GM12878 (cell line): ENCODE measurements around the gene ACOX1. TPM values are rescaled to one million over a fixed set of nuclear protein-coding genes. Genes with fewer than 3 reads are reported as not detected.

Experiments used
- DPF2 ChIP-seq: fragments of 450-650 bp; IDR thresholded peaks from 2 replicates; pipeline ENCODE4 v1.6.1; 2017; ENCODE audit warnings: mild to moderate bottlenecking
- EGR1 ChIP-seq, 2 experiments: IDR thresholded peaks; 1 replicate in 1 of 2; 2 replicates in 1 of 2; pipeline ENCODE4 v1.6.1; 2011 to 2012; ENCODE audit warnings: low read depth in 2 of 2, low read length in 2 of 2, borderline replicate concordance in 1 of 2, mild to moderate bottlenecking in 1 of 2, moderate library complexity in 1 of 2
- IKZF2 ChIP-seq, 2 experiments: fragments of 450-650 bp; IDR thresholded peaks; 2 replicates each; pipeline ENCODE4 v1.6.1; 2017; ENCODE audit warnings: mild to moderate bottlenecking in 2 of 2, moderate library complexity in 2 of 2
- MXI1 ChIP-seq: fragments of 150-350 bp; IDR thresholded peaks from 2 replicates; pipeline ENCODE4 v1.6.1; 2011; ENCODE audit warnings: low read depth, mild to moderate bottlenecking, inconsistent platforms, low read length, improper control_type of control experiment
- NBN ChIP-seq: fragments of 450-650 bp; IDR thresholded peaks from 2 replicates; pipeline ENCODE4 v1.6.1; 2016
- NFIC ChIP-seq: IDR thresholded peaks from 2 replicates; pipeline ENCODE4 v1.6.1; 2012; ENCODE audit warnings: low read depth, mild to moderate bottlenecking, inconsistent platforms, low read length, moderate library complexity
- POLR2AphosphoS5 ChIP-seq: IDR thresholded peaks from 2 replicates; pipeline ENCODE4 v1.6.1; 2011; ENCODE audit warnings: mild to moderate bottlenecking, low read length, inconsistent platforms
- POU2F2 ChIP-seq: IDR thresholded peaks from 3 replicates; pipeline ENCODE4 v1.6.1; 2011; ENCODE audit warnings: low read depth, mild to moderate bottlenecking, low read length, borderline replicate concordance
- RELA ChIP-seq: fragments of 450-650 bp; IDR thresholded peaks from 2 replicates; pipeline ENCODE4 v1.8.0; 2014; ENCODE audit warnings: borderline replicate concordance; ENCODE audit not compliant: partially characterized antibody
- SREBF2 ChIP-seq: IDR thresholded peaks from 2 replicates; pipeline ENCODE4 v1.6.1; 2012; ENCODE audit warnings: mild to moderate bottlenecking, low read length
- ZBED1 ChIP-seq: IDR thresholded peaks from 2 replicates; pipeline ENCODE4 v1.6.1; 2016; ENCODE audit warnings: borderline replicate concordance
- ZNF24 ChIP-seq: fragments of 450-650 bp; IDR thresholded peaks from 2 replicates; pipeline ENCODE4 v1.6.1; 2017; ENCODE audit warnings: antibody characterized with exemption, mild to moderate bottlenecking
- polyA plus RNA-seq, 11 experiments: library from polyadenylated mRNA; depleted of rRNA in 4 of 11; unstranded in 6 of 11; stranded (reverse) in 5 of 11; fragments of >200 nt; fragmentation: Nextera tagmentation in 4 of 11; fragmentation: Illumina TruSeq in 1 of 11; extraction: Ambion mirVana in 4 of 11; extraction: Trizol in 1 of 11; gene quantifications; 1 replicate in 1 of 11; 2 replicates in 10 of 11; pipeline versions ENCODE4 v1.2.1 to v1.2.3, GENCODE V29; 2011 to 2016; ENCODE audit warnings: inconsistent platforms in 2 of 11, missing spikeins in 2 of 11, low read depth in 1 of 11
- total RNA-seq, 4 experiments: library from RNA; depleted of rRNA in 3 of 4; stranded (reverse); fragments of >200 nt in 3 of 4; fragmentation: Illumina TruSeq in 1 of 4; extraction: Trizol in 1 of 4; gene quantifications; 2 replicates each; pipeline versions ENCODE4 v1.2.1 to v1.2.3, GENCODE V29; 2013 to 2021
- TF ChIP-seq, protein P1 (sequence below): IDR thresholded peaks from 2 replicates; pipeline ENCODE4 v1.6.1; 2011; ENCODE audit warnings: borderline replicate concordance, low read depth, mild to moderate bottlenecking, moderate library complexity, mixed read lengths, low read length; ENCODE audit not compliant: insufficient read depth; ENCODE audit errors: extremely low read length
- TF ChIP-seq, protein P2 (sequence below): fragments of 450-650 bp; IDR thresholded peaks from 2 replicates; pipeline ENCODE4 v1.6.1; 2016; ENCODE audit warnings: mild to moderate bottlenecking
- TF ChIP-seq, protein P3 (sequence below): IDR thresholded peaks from 2 replicates; pipeline ENCODE4 v1.6.1; 2012; ENCODE audit warnings: low read depth, low read length, improper control_type of control experiment
- TF ChIP-seq, protein P4 (sequence below): fragments of 450-650 bp; IDR thresholded peaks from 2 replicates; pipeline ENCODE4 v1.6.1; 2017; ENCODE audit warnings: borderline replicate concordance
- TF ChIP-seq, protein P5 (sequence below): fragments of 150-350 bp; IDR thresholded peaks from 2 replicates; pipeline ENCODE4 v1.6.1; 2016; ENCODE audit warnings: low read depth, low read length
- TF ChIP-seq, protein P6 (sequence below), 3 experiments: IDR thresholded peaks in 2 of 3; conservative IDR thresholded peaks in 1 of 3; 2 replicates each; pipeline ENCODE4 v1.5.1; 2011; ENCODE audit warnings: low read depth in 3 of 3, low read length in 3 of 3, mild to moderate bottlenecking in 3 of 3, control low read depth in 2 of 3, moderate library complexity in 2 of 3, inconsistent platforms in 1 of 3, mixed read lengths in 1 of 3; ENCODE audit not compliant: control insufficient read depth in 2 of 3, insufficient read depth in 1 of 3; ENCODE audit errors: extremely low read depth in 1 of 3

Gene ACOX1
- total and polyA plus RNA-seq, 10 of the 15 experiments (the other 5 are each of a cell fraction or from before 2014, with no cell fraction given), result 6.5 to 26.2 (median 21.6) TPM

DNA sequence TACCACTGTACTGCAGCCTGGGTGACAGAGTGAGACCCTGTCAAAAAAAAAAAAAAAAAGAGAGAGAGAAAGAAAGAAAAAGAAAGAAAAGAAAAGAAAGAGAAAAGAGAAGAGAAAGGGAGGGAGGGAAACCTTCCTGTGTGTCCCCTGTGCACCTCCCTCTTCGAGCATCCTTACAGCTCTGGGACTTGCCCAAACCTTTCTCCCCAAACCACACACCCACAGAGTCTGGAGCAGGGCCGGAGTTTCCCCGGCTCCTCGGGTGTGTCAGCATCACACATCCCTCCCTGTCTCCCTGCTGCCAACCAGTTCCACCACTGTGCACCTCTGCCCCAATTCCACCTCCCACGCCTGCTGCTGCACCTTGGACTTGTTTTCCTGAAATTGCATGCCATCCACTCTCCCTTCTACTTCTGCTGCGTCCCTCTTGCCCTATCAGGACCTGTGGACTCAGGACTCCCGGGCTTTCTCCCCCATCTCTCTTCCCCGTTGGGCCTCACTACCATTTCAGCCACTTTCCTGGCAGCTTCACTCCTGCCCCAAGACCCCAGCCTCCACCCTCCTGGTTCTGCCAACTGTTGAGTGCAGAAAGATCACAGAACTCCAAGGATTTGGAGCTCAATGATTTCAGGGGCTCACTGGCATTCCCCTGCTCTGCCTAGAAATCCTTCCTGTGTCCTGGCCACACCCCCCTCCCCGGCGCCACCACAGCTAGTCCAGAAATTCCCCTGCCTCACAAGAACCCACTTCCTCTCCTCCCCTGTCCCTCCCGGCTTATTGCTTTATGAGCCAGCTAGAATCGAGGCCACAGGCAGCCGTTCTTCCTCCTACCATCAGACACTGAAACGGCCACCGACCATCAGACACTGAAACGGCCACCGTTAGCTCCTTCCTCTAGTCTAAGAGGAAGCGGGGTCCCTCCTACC lies 18.0 kb upstream of the ACOX1 start (continued):
- TF ChIP-seq, protein P1, sequence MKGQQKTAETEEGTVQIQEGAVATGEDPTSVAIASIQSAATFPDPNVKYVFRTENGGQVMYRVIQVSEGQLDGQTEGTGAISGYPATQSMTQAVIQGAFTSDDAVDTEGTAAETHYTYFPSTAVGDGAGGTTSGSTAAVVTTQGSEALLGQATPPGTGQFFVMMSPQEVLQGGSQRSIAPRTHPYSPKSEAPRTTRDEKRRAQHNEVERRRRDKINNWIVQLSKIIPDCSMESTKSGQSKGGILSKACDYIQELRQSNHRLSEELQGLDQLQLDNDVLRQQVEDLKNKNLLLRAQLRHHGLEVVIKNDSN, result no peak
- TF ChIP-seq RELA (peak; percentile 77), SREBF2 (no peak), POLR2AphosphoS5 (0 out of 2 replicates have a peak, but pooled peaks have one; percentile 12), DPF2 (peak; percentile 65; the same call in 1 of the 2 replicates), ZBED1 (no peak), POU2F2 (no peak; the same call in 2 of the 3 replicates), IKZF2 (IDR thresholded peaks at IDR 0.05) (peak; percentile 78 to 86), MXI1 (no peak), EGR1 (IDR thresholded peaks at IDR 0.05; ENCODE audit: borderline replicate concordance in 1 of 2, low read depth in 2 of 2, low read length in 2 of 2) (0 out of 3 replicates have a peak, but pooled peaks of 1 of the 2 experiments have one; percentile 7), NBN (peak; percentile 78), ZNF24 (no peak), NFIC (peak; percentile 47; the same call in 1 of the 2 replicates)
- TF ChIP-seq, protein P2, sequence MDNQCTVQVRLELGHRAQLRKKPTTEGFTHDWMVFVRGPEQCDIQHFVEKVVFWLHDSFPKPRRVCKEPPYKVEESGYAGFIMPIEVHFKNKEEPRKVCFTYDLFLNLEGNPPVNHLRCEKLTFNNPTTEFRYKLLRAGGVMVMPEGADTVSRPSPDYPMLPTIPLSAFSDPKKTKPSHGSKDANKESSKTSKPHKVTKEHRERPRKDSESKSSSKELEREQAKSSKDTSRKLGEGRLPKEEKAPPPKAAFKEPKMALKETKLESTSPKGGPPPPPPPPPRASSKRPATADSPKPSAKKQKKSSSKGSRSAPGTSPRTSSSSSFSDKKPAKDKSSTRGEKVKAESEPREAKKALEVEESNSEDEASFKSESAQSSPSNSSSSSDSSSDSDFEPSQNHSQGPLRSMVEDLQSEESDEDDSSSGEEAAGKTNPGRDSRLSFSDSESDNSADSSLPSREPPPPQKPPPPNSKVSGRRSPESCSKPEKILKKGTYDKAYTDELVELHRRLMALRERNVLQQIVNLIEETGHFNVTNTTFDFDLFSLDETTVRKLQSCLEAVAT, result peak; percentile 39; the same call in 1 of the 2 replicates
- TF ChIP-seq, protein P3, sequence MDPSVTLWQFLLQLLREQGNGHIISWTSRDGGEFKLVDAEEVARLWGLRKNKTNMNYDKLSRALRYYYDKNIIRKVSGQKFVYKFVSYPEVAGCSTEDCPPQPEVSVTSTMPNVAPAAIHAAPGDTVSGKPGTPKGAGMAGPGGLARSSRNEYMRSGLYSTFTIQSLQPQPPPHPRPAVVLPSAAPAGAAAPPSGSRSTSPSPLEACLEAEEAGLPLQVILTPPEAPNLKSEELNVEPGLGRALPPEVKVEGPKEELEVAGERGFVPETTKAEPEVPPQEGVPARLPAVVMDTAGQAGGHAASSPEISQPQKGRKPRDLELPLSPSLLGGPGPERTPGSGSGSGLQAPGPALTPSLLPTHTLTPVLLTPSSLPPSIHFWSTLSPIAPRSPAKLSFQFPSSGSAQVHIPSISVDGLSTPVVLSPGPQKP, result no peak
- TF ChIP-seq, protein P4, sequence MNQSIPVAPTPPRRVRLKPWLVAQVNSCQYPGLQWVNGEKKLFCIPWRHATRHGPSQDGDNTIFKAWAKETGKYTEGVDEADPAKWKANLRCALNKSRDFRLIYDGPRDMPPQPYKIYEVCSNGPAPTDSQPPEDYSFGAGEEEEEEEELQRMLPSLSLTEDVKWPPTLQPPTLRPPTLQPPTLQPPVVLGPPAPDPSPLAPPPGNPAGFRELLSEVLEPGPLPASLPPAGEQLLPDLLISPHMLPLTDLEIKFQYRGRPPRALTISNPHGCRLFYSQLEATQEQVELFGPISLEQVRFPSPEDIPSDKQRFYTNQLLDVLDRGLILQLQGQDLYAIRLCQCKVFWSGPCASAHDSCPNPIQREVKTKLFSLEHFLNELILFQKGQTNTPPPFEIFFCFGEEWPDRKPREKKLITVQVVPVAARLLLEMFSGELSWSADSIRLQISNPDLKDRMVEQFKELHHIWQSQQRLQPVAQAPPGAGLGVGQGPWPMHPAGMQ, result no peak
- TF ChIP-seq, protein P5, sequence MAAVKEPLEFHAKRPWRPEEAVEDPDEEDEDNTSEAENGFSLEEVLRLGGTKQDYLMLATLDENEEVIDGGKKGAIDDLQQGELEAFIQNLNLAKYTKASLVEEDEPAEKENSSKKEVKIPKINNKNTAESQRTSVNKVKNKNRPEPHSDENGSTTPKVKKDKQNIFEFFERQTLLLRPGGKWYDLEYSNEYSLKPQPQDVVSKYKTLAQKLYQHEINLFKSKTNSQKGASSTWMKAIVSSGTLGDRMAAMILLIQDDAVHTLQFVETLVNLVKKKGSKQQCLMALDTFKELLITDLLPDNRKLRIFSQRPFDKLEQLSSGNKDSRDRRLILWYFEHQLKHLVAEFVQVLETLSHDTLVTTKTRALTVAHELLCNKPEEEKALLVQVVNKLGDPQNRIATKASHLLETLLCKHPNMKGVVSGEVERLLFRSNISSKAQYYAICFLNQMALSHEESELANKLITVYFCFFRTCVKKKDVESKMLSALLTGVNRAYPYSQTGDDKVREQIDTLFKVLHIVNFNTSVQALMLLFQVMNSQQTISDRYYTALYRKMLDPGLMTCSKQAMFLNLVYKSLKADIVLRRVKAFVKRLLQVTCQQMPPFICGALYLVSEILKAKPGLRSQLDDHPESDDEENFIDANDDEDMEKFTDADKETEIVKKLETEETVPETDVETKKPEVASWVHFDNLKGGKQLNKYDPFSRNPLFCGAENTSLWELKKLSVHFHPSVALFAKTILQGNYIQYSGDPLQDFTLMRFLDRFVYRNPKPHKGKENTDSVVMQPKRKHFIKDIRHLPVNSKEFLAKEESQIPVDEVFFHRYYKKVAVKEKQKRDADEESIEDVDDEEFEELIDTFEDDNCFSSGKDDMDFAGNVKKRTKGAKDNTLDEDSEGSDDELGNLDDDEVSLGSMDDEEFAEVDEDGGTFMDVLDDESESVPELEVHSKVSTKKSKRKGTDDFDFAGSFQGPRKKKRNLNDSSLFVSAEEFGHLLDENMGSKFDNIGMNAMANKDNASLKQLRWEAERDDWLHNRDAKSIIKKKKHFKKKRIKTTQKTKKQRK, result no peak
- TF ChIP-seq, protein P6, sequence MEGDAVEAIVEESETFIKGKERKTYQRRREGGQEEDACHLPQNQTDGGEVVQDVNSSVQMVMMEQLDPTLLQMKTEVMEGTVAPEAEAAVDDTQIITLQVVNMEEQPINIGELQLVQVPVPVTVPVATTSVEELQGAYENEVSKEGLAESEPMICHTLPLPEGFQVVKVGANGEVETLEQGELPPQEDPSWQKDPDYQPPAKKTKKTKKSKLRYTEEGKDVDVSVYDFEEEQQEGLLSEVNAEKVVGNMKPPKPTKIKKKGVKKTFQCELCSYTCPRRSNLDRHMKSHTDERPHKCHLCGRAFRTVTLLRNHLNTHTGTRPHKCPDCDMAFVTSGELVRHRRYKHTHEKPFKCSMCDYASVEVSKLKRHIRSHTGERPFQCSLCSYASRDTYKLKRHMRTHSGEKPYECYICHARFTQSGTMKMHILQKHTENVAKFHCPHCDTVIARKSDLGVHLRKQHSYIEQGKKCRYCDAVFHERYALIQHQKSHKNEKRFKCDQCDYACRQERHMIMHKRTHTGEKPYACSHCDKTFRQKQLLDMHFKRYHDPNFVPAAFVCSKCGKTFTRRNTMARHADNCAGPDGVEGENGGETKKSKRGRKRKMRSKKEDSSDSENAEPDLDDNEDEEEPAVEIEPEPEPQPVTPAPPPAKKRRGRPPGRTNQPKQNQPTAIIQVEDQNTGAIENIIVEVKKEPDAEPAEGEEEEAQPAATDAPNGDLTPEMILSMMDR (IDR thresholded peaks at IDR 0.05 in 2 of 3, conservative IDR thresholded peaks at IDR 0.05 in 1 of 3; ENCODE audit: control insufficient read depth in 2 of 3, extremely low read depth in 1 of 3, insufficient read depth in 1 of 3, low read depth in 3 of 3, low read length in 3 of 3), result no peak
